Measurements from ENCODE around the gene RNF220. TPM values are rescaled to one million over a fixed set of nuclear protein-coding genes. Genes with fewer than 3 reads are reported as not detected.

The RNF220 gene
- total and polyA plus RNA-seq, 9 of the 15 experiments (the other 6 are each of a cell fraction or from before 2014, with no cell fraction given) = 5.1 to 117 (median 66.9) TPM

DNA sequence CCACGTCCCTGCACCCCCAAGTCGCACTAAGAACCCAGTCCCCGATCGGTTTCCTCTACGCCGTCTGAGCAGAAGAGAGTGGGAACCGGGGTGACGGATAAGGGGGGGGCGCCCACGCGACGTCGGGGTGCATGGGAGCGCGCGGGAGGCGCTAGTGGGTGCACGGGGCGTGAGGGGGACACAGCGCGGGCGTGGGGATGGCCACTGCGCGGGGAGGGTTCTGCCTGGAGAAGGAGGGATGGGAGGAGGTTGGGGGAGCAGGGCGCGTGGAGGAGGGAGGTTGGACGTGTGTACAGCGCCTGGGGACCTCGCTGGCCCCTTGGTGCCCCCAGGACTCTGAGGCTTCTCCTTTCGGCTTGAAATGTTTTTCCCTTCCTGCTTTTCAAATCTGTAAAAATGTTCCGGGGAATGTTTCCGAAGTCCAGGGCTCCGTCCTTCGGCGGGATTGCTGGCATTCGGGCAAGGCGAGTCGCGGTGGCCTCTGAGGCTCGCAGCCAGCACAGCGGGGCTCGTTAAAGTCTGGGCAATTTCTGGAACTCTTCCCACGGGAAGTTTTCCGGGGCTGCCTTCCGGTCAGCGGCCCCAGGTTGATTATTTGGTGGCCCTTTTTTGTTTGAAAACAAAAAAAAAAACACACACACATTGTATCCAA, 13.1 kb downstream of the RNF220 start:
- no peak overlapping the region for H3K4me3 ChIP-seq
- FAIRE-seq (no peak), ATAC-seq (no peak), DNase-seq (ENCODE audit: extremely low read depth in 1 of 4, low spot score in 3 of 4) (no peak)
- ChIA-PET CTCF (ENCODE audit: low intra/inter-chr PET ratio) (no interaction called here), POLR2A (no interaction called here)
- in situ Hi-C loops (cut with MboI) (no loop called here), intact Hi-C loops (cut with micrococcal nuclease) (no loop called here)
- no peak overlapping the region for H3K9ac ChIP-seq (ENCODE audit: insufficient read depth in 1 of 2, low read depth in 2 of 2, low read length in 2 of 2)
- H4K20me1 ChIP-seq (replicated peaks; ENCODE audit: control insufficient read depth, insufficient read depth, low read length) = 0 out of 2 replicates have a peak, but pooled peaks cover 8% of the 10 kb centered on the region
- H3K9me3 ChIP-seq (replicated peaks; ENCODE audit: control insufficient read depth, insufficient read depth, low read depth, low read length) = no peaks in the 10 kb centered on the region
- no peaks in the 10 kb centered on the region for H3K79me2 ChIP-seq (ENCODE audit: control insufficient read depth, insufficient read depth, low read length)
- no TSS peak for BruUV-seq (replicated peaks)
- peaks cover 51 to 76% of the 10 kb centered on the region in 2 experiments for H3K27me3 ChIP-seq (ENCODE audit: control insufficient read depth in 2 of 2, insufficient read depth in 2 of 2, low read length in 2 of 2)
- no peak overlapping the region for H3K27ac ChIP-seq (ENCODE audit: extremely low read depth, low read depth, low read length)
- H3K4me1 ChIP-seq (replicated peaks in 1 of 2; ENCODE audit: control insufficient read depth in 2 of 2, insufficient read depth in 2 of 2, low read length in 2 of 2) = peaks cover 0 to 14% of the 10 kb centered on the region in 2 experiments; a peak in 1 of 5 replicates
- H2AFZ ChIP-seq (ENCODE audit: low read depth, low read length) = no peak overlapping the region
- H3K9me1 ChIP-seq (ENCODE audit: control insufficient read depth, insufficient read depth, low read length) = no peaks in the 10 kb centered on the region
- no peaks in the 10 kb centered on the region for H3K36me3 ChIP-seq (ENCODE audit: control insufficient read depth, insufficient read depth, low read length)
- WGBS (ENCODE audit: insufficient coverage, low coverage, missing lambda C conversion rate) = 19% methylated on average over 41 of the region's 46 CpGs
- H3K4me2 ChIP-seq (ENCODE audit: insufficient read depth, low read length) = no peak overlapping the region
- TF ChIP-seq, protein P1, sequence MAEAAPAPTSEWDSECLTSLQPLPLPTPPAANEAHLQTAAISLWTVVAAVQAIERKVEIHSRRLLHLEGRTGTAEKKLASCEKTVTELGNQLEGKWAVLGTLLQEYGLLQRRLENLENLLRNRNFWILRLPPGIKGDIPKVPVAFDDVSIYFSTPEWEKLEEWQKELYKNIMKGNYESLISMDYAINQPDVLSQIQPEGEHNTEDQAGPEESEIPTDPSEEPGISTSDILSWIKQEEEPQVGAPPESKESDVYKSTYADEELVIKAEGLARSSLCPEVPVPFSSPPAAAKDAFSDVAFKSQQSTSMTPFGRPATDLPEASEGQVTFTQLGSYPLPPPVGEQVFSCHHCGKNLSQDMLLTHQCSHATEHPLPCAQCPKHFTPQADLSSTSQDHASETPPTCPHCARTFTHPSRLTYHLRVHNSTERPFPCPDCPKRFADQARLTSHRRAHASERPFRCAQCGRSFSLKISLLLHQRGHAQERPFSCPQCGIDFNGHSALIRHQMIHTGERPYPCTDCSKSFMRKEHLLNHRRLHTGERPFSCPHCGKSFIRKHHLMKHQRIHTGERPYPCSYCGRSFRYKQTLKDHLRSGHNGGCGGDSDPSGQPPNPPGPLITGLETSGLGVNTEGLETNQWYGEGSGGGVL (CRISPR knock-in tag; IDR thresholded peaks at IDR 0.05) = no peak
- TF ChIP-seq ZNF717 (CRISPR knock-in tag; IDR thresholded peaks at IDR 0.05) (no peak), ZNF445 (CRISPR knock-in tag; IDR thresholded peaks at IDR 0.05; ENCODE audit: low read depth) (no peak), CBX8 (IDR thresholded peaks at IDR 0.05; ENCODE audit: borderline replicate concordance, extremely low read depth, low read depth, low read length, poor library complexity, severe bottlenecking) (no peak), MEF2D (tag; conservative IDR thresholded peaks at IDR 0.05; ENCODE audit: low read depth) (no peak), POLR3G (IDR thresholded peaks at IDR 0.05; ENCODE audit: extremely low read depth, insufficient read length, insufficient replicate concordance) (no peak), ZBTB17 (CRISPR knock-in tag; IDR thresholded peaks at IDR 0.05) (no peak)
- TF ChIP-seq, protein P2, sequence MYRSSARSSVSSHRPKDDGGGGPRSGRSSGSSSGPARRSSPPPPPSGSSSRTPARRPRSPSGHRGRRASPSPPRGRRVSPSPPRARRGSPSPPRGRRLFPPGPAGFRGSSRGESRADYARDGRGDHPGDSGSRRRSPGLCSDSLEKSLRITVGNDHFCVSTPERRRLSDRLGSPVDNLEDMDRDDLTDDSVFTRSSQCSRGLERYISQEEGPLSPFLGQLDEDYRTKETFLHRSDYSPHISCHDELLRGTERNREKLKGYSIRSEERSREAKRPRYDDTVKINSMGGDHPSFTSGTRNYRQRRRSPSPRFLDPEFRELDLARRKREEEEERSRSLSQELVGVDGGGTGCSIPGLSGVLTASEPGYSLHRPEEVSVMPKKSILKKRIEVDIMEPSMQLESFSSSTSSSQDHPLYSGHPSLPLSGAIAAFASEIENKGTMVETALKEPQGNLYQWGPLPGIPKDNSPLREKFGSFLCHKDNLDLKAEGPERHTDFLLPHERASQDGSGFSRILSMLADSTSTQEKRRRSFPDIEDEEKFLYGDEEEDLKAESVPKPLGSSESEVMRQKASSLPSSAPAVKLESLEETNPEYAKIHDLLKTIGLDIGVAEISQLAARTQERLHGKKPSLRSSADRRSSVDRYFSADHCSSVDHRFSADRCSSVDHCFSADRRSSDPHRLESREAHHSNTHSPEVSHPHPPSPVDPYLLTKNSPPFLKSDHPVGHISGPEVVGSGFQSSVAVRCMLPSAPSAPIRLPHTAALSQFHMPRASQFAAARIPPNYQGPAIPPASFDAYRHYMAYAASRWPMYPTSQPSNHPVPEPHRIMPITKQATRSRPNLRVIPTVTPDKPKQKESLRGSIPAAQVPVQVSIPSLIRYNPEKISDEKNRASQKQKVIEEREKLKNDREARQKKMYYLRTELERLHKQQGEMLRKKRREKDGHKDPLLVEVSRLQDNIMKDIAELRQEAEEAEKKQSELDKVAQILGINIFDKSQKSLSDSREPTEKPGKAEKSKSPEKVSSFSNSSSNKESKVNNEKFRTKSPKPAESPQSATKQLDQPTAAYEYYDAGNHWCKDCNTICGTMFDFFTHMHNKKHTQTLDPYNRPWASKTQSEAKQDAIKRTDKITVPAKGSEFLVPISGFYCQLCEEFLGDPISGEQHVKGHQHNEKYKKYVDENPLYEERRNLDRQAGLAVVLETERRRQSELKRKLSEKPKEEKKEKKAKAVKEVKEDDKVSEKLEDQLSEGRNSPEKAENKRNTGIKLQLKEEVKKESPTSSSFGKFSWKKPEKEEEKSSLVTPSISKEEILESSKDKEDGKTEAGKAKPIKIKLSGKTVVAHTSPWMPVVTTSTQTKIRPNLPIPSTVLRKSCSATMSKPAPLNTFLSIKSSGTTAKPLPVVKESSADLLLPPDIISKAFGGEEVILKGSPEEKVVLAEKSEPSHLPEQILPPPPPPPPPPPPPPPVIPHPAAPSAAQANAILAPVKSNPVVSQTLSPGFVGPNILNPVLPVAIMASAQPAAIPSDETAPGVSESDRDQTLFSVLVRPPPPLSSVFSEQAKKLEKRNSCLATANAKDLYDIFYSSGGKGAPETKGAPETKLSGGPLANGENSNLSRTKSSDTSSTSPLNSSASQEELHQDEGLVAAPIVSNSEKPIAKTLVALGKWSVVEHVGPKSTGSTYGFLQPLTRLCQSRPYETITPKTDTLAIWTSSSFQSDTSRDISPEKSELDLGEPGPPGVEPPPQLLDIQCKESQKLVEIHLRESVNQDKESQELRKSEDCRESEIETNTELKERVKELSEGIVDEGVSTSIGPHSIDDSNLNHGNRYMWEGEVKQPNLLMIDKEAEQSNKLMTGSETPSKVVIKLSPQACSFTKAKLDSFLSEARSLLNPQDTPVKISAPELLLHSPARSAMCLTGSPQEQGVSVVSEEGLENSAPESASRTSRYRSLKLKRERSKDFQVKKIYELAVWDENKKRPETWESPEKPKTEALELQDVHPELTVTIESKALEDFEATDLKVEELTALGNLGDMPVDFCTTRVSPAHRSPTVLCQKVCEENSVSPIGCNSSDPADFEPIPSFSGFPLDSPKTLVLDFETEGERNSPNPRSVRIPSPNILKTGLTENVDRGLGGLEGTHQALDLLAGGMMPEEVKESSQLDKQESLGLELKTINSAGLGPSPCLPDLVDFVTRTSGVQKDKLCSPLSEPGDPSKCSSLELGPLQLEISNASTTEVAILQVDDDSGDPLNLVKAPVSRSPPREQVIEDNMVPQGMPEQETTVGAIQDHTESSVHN (IDR thresholded peaks at IDR 0.05; ENCODE audit: borderline replicate concordance in 1 of 2, low read depth in 1 of 2) = no peak
- TF ChIP-seq, protein P3, sequence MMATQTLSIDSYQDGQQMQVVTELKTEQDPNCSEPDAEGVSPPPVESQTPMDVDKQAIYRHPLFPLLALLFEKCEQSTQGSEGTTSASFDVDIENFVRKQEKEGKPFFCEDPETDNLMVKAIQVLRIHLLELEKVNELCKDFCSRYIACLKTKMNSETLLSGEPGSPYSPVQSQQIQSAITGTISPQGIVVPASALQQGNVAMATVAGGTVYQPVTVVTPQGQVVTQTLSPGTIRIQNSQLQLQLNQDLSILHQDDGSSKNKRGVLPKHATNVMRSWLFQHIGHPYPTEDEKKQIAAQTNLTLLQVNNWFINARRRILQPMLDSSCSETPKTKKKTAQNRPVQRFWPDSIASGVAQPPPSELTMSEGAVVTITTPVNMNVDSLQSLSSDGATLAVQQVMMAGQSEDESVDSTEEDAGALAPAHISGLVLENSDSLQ (IDR thresholded peaks at IDR 0.05) = no peak

All from K562 (cell line).